Erythroblast (primary cell): ENCODE results near the gene OPN4.

Experiments
- DNase-seq, 2 experiments: peaks; one replicate each; lab custom pipeline; 2025; lab: John Stamatoyannopoulos, UW
- GATA1 ChIP-seq: IDR thresholded peaks from 2 replicates; pipeline ENCODE4 v1.6.1; 2011; ENCODE audit warnings: low read depth, mild to moderate bottlenecking, control low read depth, low read length, moderate library complexity
- POLR2A ChIP-seq: IDR thresholded peaks from 2 replicates; pipeline ENCODE4 v1.6.1; 2011; ENCODE audit warnings: mild to moderate bottlenecking, low read length

The OPN4 gene

GRCh38 chr10:86670876-86671275 lies 16.5 kb downstream of the OPN4 start:
- no peak for DNase-seq
- TF ChIP-seq POLR2A (no peak), GATA1 (no peak)

DNA sequence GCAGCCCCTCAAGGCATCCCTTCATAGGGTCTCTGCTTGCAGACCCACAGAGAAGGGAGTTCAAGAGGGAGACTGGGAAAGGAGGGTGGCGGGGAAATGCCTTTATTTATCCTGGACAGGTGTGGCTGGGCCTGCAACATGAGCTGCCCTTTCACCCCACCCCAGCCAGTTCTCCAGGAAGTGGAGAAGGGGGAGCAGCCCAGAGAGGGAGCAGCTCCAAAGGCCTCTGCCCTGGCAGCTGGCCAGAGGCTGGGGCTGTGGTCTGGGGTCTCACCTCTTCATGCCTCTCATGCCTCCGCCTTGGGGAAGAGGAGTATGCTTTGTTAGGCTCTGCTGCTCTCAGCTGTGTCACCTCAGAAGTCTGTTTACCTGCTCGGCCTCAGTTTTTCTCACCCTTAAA lies 17.1 kb downstream of the OPN4 start:
- no peak for DNase-seq
- no peak for TF ChIP-seq GATA1
- TF ChIP-seq POLR2A = no peak

DNA sequence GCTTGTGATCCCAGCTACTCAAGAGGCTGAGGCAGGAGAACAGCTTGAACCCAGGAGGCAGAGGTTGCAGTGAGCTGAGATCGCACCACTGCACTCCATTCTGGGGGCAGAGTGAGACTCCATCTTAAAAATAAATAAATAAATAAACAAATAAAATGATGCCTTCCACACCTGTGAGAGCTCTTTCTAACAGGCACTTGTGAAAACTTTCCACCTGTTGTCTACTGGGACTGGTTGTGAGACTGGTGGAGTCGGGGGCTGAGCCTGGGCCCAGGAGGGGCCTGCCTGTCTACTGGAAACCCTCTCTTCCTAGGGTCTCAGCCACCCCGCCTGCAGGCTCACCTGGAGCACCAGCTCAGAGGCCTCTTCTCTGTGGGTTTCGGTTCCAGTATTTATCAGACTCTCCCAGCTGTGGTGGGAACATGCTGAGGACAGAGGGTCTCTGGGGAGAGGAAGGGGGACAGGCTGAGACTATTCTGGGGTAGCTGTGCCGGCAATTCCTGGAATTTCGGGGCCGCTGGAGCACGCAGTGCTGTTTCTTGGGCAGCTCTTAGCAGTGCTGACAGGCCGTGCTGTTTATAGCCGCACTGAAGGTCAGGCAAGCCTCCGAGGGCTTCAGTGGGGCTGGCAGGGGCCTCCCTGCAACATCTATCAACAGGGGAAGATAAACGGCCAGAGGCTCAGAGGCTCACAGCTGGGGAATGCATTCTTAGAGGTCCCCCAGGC lies 17.8 kb downstream of the OPN4 start:
- DNase-seq = peak; percentile 15 to 26
- no peak for TF ChIP-seq GATA1
- no peak for TF ChIP-seq POLR2A

- TF ChIP-seq GATA1 = no peak
- TF ChIP-seq POLR2A = no peak
- DNase-seq = no peak
Observed at GRCh38 chr10:86673216-86673826, 19.0 kb downstream of the OPN4 start.

DNA sequence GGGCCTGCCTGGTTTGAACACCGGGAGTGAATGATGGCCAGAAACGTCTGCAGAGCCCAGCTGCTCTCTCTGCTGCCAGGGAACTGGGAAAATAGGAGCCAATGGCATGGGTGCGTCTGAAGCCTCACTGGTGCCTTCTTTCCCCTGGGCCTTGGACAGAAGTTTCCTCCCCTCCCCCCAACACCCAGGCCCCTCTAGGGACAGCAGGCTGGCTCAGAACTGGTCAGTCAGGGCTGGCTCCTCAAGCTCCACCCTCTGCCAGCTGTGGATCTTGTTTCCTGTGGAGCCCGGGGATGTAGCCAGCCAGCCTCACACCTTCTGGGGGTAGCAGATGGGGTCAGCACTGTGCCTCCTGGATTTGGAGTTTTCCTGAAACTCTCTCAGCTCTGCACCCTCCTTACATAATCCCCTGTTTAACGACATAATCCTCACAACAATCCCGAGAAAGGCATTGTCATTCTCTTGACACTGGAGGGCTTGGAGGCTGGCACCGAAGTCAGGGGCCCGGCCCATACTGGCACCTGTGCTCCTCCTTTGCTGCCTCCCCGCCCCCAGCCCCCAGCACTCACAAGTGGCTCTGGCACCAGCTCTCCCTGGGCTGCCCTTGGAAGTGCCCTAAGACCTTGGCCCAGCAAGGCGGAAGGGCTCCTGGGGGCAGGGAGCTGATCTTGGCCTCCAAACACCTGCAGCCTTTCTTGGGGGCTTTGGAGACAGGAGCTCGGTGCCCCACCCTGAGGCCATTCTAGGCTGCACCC lies 19.7 kb downstream of the OPN4 start:
- TF ChIP-seq GATA1 = no peak
- TF ChIP-seq POLR2A = no peak
- no peak for DNase-seq

GRCh38 chr10:86674912-86675311 lies 20.6 kb downstream of the OPN4 start:
- DNase-seq = no peak
- TF ChIP-seq GATA1 = no peak
- TF ChIP-seq POLR2A = no peak

DNA sequence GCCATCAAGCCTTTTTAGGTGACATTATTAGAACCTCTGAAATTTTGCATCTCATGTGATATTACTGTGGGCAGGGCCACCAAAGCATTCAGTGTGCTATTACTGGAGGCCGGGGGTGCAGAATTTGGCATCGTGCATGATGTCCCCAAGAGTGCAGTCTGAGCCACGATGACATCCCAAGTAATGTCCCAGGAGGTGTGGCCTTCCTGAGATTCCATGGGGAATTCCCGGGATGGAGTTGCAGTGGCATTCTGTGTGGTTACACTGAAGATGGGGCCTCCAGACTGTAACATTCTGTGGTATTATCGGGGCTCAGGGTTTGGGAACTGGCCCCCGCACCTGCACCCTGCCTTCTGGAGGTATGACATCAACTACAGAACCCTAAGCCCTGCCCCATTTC lies 23.0 kb downstream of the OPN4 start:
- no peak for DNase-seq

GRCh38 chr10:86678999-86679792 lies 24.8 kb downstream of the OPN4 start:
- peak; percentile 86 to 92 for DNase-seq
- TF ChIP-seq GATA1 = peak; percentile 36
- TF ChIP-seq POLR2A = no peak

More for the DNA sequence above, 23.0 kb downstream of the OPN4 start:
- no peak for TF ChIP-seq POLR2A
- no peak for TF ChIP-seq GATA1

GRCh38 chr10:86681047-86681446 lies 26.7 kb downstream of the OPN4 start:
- no peak for DNase-seq
- TF ChIP-seq GATA1 (no peak), POLR2A (no peak)

GRCh38 chr10:86681722-86682386 lies 27.5 kb downstream of the OPN4 start:
- no peak for DNase-seq
- no peak for TF ChIP-seq POLR2A
- TF ChIP-seq GATA1 = no peak

DNA sequence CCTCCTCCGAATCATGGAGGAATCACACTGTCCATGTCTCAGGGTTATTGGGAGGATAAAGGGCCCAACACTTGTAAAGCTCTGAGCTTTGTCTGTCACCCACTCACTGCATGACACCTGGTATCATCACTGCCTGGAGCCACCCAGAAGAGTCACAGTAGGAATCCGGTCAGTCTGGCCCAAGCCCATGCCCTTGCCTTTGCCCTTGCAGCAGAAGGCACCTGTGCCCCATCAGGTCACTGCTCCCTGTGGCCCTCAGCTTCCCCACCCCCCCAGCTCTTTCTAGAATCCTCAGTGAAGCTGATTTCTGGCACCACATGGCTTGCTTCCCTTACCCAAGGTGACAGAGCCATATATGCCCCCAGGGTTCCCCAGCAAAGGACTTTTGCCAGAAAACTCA lies 28.3 kb downstream of the OPN4 start:
- no peak for TF ChIP-seq POLR2A
- no peak for TF ChIP-seq GATA1
- peak in 1 of 2 experiments; percentile 23 for DNase-seq

- peak; percentile 31 to 32 for DNase-seq
Observed at GRCh38 chr10:86684331-86685097, 30.2 kb downstream of the OPN4 start.

More at GRCh38 chr10:86684331-86685097, 30.2 kb downstream of the OPN4 start:
- no peak for TF ChIP-seq GATA1
- no peak for TF ChIP-seq POLR2A
